ENCODE data around the gene RAB3IL1.

Gene RAB3IL1

GRCh38 chr11:61918938-61919704 lies 1.8 kb upstream of the RAB3IL1 start:
- no peak for DNase-seq (ENCODE audit: low read depth)

- DNase-seq (ENCODE audit: low read depth): no peak
These were observed 1.0 kb upstream of the RAB3IL1 start for GRCh38 chr11:61918251-61918937.

GRCh38 chr11:61916737-61917333 lies 531 bp downstream of the RAB3IL1 start:
- no peak for DNase-seq (ENCODE audit: low read depth)

GRCh38 chr11:61914471-61915171 lies 2.7 kb downstream of the RAB3IL1 start:
- no peak for DNase-seq (ENCODE audit: low read depth)

- DNase-seq (ENCODE audit: low read depth): no peak
These were observed 3.5 kb downstream of the RAB3IL1 start for GRCh38 chr11:61913699-61914395.

- DNase-seq (ENCODE audit: low read depth): no peak
These were observed 4.2 kb downstream of the RAB3IL1 start for GRCh38 chr11:61912991-61913698.

- no peak for DNase-seq (ENCODE audit: low read depth)
These were observed 4.9 kb downstream of the RAB3IL1 start for GRCh38 chr11:61912530-61912898.

GRCh38 chr11:61911701-61912529 lies 5.5 kb downstream of the RAB3IL1 start:
- DNase-seq (ENCODE audit: low read depth): no peak

GRCh38 chr11:61911128-61911700 lies 6.2 kb downstream of the RAB3IL1 start:
- no peak for DNase-seq (ENCODE audit: low read depth)

GRCh38 chr11:61910187-61911127 lies 6.9 kb downstream of the RAB3IL1 start:
- no peak for DNase-seq (ENCODE audit: low read depth)

GRCh38 chr11:61908730-61909316 lies 8.5 kb downstream of the RAB3IL1 start:
- DNase-seq (ENCODE audit: low read depth): no peak

- no peak for DNase-seq (ENCODE audit: low read depth)
These were observed 9.3 kb downstream of the RAB3IL1 start for GRCh38 chr11:61907871-61908729.

GRCh38 chr11:61907282-61907681 lies 10.1 kb downstream of the RAB3IL1 start:
- DNase-seq (ENCODE audit: low read depth): no peak

GRCh38 chr11:61906522-61906909 lies 10.8 kb downstream of the RAB3IL1 start:
- DNase-seq (ENCODE audit: low read depth): no peak

- DNase-seq (ENCODE audit: low read depth): no peak
These were observed 11.4 kb downstream of the RAB3IL1 start for GRCh38 chr11:61905801-61906521.

- DNase-seq (ENCODE audit: low read depth): no peak
These were observed 12.2 kb downstream of the RAB3IL1 start for GRCh38 chr11:61905067-61905696.
